Neural cell (in vitro differentiated cells): ENCODE data around the gene HHATL. TPM values are rescaled to one million over a fixed set of nuclear protein-coding genes. Genes with fewer than 3 reads are reported as not detected.

Source experiments
- H2AFZ ChIP-seq: fragments of 200-600, 300-800 bp; sonication (generic), shearing (Covaris generic); 2 replicates; pipeline ENCODE4 v1.6.0; 2014; ENCODE audit warnings: low read depth, mild to moderate bottlenecking, antibody characterized with exemption, low read length, moderate library complexity
- H3F3A ChIP-seq: fragments of 200-600 bp; shearing (Covaris generic); 2 replicates; pipeline ENCODE4 v1.6.1; 2016; ENCODE audit warnings: mild to moderate bottlenecking, moderate library complexity, mixed read lengths, antibody characterized with exemption, low read length; ENCODE audit not compliant: insufficient read depth, poor library complexity, severe bottlenecking
- H3K27ac ChIP-seq: fragments of 200-600, 300-800 bp; sonication (generic), shearing (Covaris generic); 2 replicates; pipeline ENCODE4 v1.5.1; 2014; ENCODE audit warnings: mild to moderate bottlenecking, low read length, moderate library complexity
- H3K27me3 ChIP-seq: fragments of 300-800, 200-600 bp; sonication (generic), shearing (Covaris generic); 2 replicates; pipeline ENCODE4 v1.6.0; 2014; ENCODE audit warnings: mild to moderate bottlenecking, low read depth, low read length, moderate library complexity; ENCODE audit not compliant: insufficient read depth
- H3K36me3 ChIP-seq: fragments of 300-800, 200-600 bp; sonication (generic), shearing (Covaris generic); 2 replicates; pipeline ENCODE4 v1.5.1; 2014; ENCODE audit warnings: mild to moderate bottlenecking, antibody characterized with exemption, low read length, moderate library complexity; ENCODE audit not compliant: insufficient read depth
- H3K4me2 ChIP-seq: fragments of 300-800, 200-600 bp; sonication (generic), shearing (Covaris generic); 2 replicates; pipeline ENCODE4 v1.6.0; 2014; ENCODE audit warnings: mild to moderate bottlenecking, low read length
- H3K4me3 ChIP-seq: fragments of 300-800, 200-600 bp; sonication (generic), shearing (Covaris generic); 2 replicates; pipeline ENCODE4 v1.5.1; 2014; ENCODE audit warnings: mild to moderate bottlenecking, low read length, moderate library complexity
- H3K79me2 ChIP-seq: fragments of 200-600 bp; shearing (Covaris generic); replicated peaks from 2 replicates; pipeline ENCODE4 v1.6.0; 2014; ENCODE audit warnings: mild to moderate bottlenecking, low read length, moderate library complexity; ENCODE audit not compliant: insufficient read depth
- H3K9ac ChIP-seq: fragments of 300-800, 200-600 bp; sonication (generic), shearing (Covaris generic); 2 replicates; pipeline ENCODE4 v1.6.1; 2016; ENCODE audit warnings: mild to moderate bottlenecking, low read length, mixed read lengths
- H3K9me2 ChIP-seq: fragments of 200-600 bp; shearing (Covaris generic); 2 replicates; pipeline ENCODE4 v1.6.1; 2016; ENCODE audit warnings: mild to moderate bottlenecking, low read length, mixed read lengths; ENCODE audit not compliant: insufficient read depth
- H3K9me3 ChIP-seq: fragments of 200-600, 300-800 bp; sonication (generic), shearing (Covaris generic); 2 replicates; pipeline ENCODE4 v1.6.1; 2016; ENCODE audit warnings: mild to moderate bottlenecking, mixed run types, low read length, moderate library complexity, mixed read lengths
- H4K20me1 ChIP-seq: fragments of 200-600 bp; shearing (Covaris generic); 2 replicates; pipeline ENCODE4 v1.6.1; 2016; ENCODE audit warnings: mild to moderate bottlenecking, mixed run types; ENCODE audit not compliant: insufficient read depth
- CTCF ChIP-seq: fragments of 450-650 bp; IDR thresholded peaks from 2 replicates; pipeline ENCODE4 v1.5.1; 2014; ENCODE audit warnings: antibody characterized with exemption, mild to moderate bottlenecking, moderate library complexity; ENCODE audit not compliant: poor library complexity, severe bottlenecking
- EP300 ChIP-seq: fragments of 450-650 bp; conservative IDR thresholded peaks from 2 replicates; pipeline ENCODE4 v1.6.1; 2014; ENCODE audit warnings: antibody characterized with exemption, mild to moderate bottlenecking, moderate library complexity; ENCODE audit not compliant: poor library complexity, severe bottlenecking
- EZH2 ChIP-seq: fragments of 200-600, 300-800 bp; shearing (Covaris generic), sonication (generic); IDR thresholded peaks from 2 replicates; pipeline ENCODE4 v1.6.1; 2014; ENCODE audit warnings: antibody characterized with exemption, low read length, borderline replicate concordance, mild to moderate bottlenecking; ENCODE audit not compliant: insufficient read depth, poor library complexity, severe bottlenecking
- MXI1 ChIP-seq: fragments of 450-650 bp; conservative IDR thresholded peaks from 2 replicates; pipeline ENCODE4 v1.6.1; 2014; ENCODE audit warnings: antibody characterized with exemption, mild to moderate bottlenecking; ENCODE audit not compliant: poor library complexity, severe bottlenecking
- POLR2AphosphoS5 ChIP-seq: IDR thresholded peaks from 2 replicates; pipeline ENCODE4 v1.6.1; 2012
- RAD21 ChIP-seq: fragments of 450-650 bp; conservative IDR thresholded peaks from 2 replicates; pipeline ENCODE4 v1.6.1; 2014; ENCODE audit warnings: antibody characterized with exemption, mild to moderate bottlenecking, moderate library complexity
- REST ChIP-seq: IDR thresholded peaks from 2 replicates; pipeline ENCODE4 v1.6.1; 2012; ENCODE audit warnings: borderline replicate concordance
- SMC3 ChIP-seq: fragments of 450-650 bp; conservative IDR thresholded peaks from 2 replicates; pipeline ENCODE4 v1.6.1; 2014; ENCODE audit warnings: antibody characterized with exemption, mild to moderate bottlenecking, moderate library complexity; ENCODE audit not compliant: poor library complexity
- TAF1 ChIP-seq: IDR thresholded peaks from 2 replicates; pipeline ENCODE4 v1.6.1; 2012; ENCODE audit warnings: low read depth
- polyA plus RNA-seq: library from polyadenylated mRNA; depleted of rRNA; stranded (reverse); fragments of >200 nt; gene quantifications from 2 replicates; pipeline ENCODE4 v1.2.3, GENCODE V29; 2014

The HHATL gene
- polyA plus RNA-seq, 1 donor from 2014 or later: not detected

GRCh38 chr3:42728056-42728455 is 25.5 kb upstream of the HHATL start:
- Histone ChIP-seq H3K27ac (no peak overlapping the region), H3K79me2 (no peaks in the 10 kb centered on the region), H3K4me3 (no peak overlapping the region), H3K9me2 (no peaks in the 10 kb centered on the region), H3K4me2 (no peak overlapping the region), H3K36me3 (no peaks in the 10 kb centered on the region), H3K27me3 (no peaks in the 10 kb centered on the region), H4K20me1 (no peaks in the 10 kb centered on the region), H3F3A (no peaks in the 10 kb centered on the region), H3K9ac (no peak overlapping the region), H3K9me3 (no peaks in the 10 kb centered on the region), H2AFZ (no peak overlapping the region)
- no peak for TF ChIP-seq EZH2
- no peak for TF ChIP-seq RAD21
- no peak for TF ChIP-seq MXI1
- no peak for TF ChIP-seq SMC3
- TF ChIP-seq CTCF: no peak
- no peak for TF ChIP-seq POLR2AphosphoS5
- TF ChIP-seq REST: no peak
- TF ChIP-seq EP300: no peak
- TF ChIP-seq TAF1: no peak

- H3K9ac ChIP-seq: no peak overlapping the region
- H3K4me2 ChIP-seq: no peak overlapping the region
- no peaks in the 10 kb centered on the region for H3K9me3 ChIP-seq
- TF ChIP-seq CTCF: no peak
- TF ChIP-seq EZH2: no peak
- no peak for TF ChIP-seq POLR2AphosphoS5
- TF ChIP-seq SMC3: no peak
- no peak for TF ChIP-seq EP300
- TF ChIP-seq MXI1: no peak
- no peak for TF ChIP-seq TAF1
- no peak for TF ChIP-seq RAD21
- no peak for TF ChIP-seq REST
- H3K27me3 ChIP-seq: no peaks in the 10 kb centered on the region
- no peak overlapping the region for H3K4me3 ChIP-seq
- H3K36me3 ChIP-seq: no peaks in the 10 kb centered on the region
- no peaks in the 10 kb centered on the region for H4K20me1 ChIP-seq
- no peaks in the 10 kb centered on the region for H3K9me2 ChIP-seq
- H2AFZ ChIP-seq: no peak overlapping the region
- no peaks in the 10 kb centered on the region for H3F3A ChIP-seq
- no peak overlapping the region for H3K27ac ChIP-seq
- no peaks in the 10 kb centered on the region for H3K79me2 ChIP-seq
Measured at GRCh38 chr3:42725454-42725853, 22.9 kb upstream of the HHATL start.
